ENCODE data around the gene SVOPL. TPM values are rescaled to one million over a fixed set of nuclear protein-coding genes. Genes with fewer than 3 reads are reported as not detected.

SVOPL gene
- total RNA-seq, 1 donor from 2014 or later = not detected

DNA sequence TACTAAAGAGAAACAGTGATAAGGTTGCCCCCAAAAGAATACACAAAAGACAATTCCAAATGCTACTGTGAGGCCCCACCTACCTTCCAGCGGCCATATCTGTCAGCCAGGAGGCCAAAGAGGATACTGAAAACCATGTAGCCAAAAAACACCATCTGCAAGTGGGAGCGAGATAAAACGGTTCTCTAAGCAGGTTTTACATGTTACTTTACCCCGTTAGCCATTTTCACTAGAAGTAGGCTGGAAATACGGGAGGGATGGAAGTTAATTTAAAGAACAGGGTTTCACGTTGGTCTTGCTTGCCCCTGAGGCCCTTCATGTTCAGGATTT lies 38.2 kb downstream of the SVOPL start:
- TF ChIP-seq POLR2A (IDR thresholded peaks at IDR 0.05) = no peak
- TF ChIP-seq, protein P1, sequence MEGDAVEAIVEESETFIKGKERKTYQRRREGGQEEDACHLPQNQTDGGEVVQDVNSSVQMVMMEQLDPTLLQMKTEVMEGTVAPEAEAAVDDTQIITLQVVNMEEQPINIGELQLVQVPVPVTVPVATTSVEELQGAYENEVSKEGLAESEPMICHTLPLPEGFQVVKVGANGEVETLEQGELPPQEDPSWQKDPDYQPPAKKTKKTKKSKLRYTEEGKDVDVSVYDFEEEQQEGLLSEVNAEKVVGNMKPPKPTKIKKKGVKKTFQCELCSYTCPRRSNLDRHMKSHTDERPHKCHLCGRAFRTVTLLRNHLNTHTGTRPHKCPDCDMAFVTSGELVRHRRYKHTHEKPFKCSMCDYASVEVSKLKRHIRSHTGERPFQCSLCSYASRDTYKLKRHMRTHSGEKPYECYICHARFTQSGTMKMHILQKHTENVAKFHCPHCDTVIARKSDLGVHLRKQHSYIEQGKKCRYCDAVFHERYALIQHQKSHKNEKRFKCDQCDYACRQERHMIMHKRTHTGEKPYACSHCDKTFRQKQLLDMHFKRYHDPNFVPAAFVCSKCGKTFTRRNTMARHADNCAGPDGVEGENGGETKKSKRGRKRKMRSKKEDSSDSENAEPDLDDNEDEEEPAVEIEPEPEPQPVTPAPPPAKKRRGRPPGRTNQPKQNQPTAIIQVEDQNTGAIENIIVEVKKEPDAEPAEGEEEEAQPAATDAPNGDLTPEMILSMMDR (IDR thresholded peaks at IDR 0.05) = no peak
- TF ChIP-seq POLR2AphosphoS5 (IDR thresholded peaks at IDR 0.05; ENCODE audit: insufficient read depth in 1 of 2, low read depth in 1 of 2) = no peak
- Histone ChIP-seq H3K4me1 (peaks cover 10% of the 10 kb centered on the region), H3K9me3 (no peaks in the 10 kb centered on the region), H3K36me3 (no peaks in the 10 kb centered on the region), H3K27me3 (no peaks in the 10 kb centered on the region), H3K27ac (no peak overlapping the region), H3K4me3 (no peak overlapping the region)
- intact Hi-C loops (cut with DNase I) = no loop called here
- no peak for DNase-seq (ENCODE audit: extremely low spot score in 2 of 2)

DNA sequence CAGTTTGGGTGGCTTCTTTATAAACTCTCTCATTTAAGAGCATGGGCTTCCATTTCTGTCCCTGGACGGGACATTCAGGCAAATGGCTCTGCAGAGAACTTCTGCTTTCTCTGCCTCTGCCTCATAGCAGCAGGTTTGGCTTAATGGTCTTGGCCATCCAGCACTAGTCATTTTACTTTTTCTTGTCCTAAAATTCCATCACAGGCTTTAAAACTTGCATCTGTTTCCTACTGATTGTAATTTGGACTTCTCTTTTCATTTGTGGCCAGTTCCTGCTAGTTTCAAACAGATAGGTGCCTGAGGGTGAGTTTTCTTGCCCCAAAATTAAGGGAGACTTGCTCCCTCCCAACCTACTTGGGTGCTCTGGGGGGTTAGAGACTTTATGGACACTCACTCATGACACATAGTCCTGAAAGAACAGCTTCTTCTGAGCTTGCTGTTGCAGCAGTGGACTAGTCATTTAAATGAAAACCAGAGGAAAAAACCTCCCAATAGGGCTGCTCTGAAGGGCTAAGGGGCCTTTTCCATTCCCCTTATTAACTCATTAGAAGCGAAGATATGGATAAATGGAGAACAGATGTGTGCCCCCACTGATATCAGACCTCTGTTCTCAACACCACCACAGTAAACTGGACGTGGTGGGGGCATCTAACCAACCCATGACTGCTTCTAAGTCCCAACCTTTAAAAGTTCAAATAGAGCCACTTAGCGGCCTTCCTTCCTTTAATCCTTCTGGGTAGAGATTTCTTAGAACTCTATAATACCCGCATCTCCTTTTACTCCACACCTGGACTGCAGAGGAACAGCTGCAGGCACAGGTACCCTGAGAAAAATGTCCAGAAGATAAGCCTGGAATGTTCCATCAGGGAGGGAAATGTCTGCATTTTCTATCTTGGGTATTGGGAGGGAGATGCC lies 38.8 kb downstream of the SVOPL start:
- intact Hi-C loops (cut with DNase I) = no loop called here
- Histone ChIP-seq H3K4me1 (peaks cover 10% of the 10 kb centered on the region), H3K9me3 (no peaks in the 10 kb centered on the region), H3K27ac (no peak overlapping the region), H3K36me3 (no peaks in the 10 kb centered on the region), H3K4me3 (no peak overlapping the region), H3K27me3 (no peaks in the 10 kb centered on the region)
- TF ChIP-seq, protein P1 (IDR thresholded peaks at IDR 0.05) = no peak
- TF ChIP-seq POLR2A (IDR thresholded peaks at IDR 0.05) (no peak), POLR2AphosphoS5 (IDR thresholded peaks at IDR 0.05; ENCODE audit: insufficient read depth in 1 of 2, low read depth in 1 of 2) (no peak)
- DNase-seq (ENCODE audit: extremely low spot score in 2 of 2) = no peak

DNA sequence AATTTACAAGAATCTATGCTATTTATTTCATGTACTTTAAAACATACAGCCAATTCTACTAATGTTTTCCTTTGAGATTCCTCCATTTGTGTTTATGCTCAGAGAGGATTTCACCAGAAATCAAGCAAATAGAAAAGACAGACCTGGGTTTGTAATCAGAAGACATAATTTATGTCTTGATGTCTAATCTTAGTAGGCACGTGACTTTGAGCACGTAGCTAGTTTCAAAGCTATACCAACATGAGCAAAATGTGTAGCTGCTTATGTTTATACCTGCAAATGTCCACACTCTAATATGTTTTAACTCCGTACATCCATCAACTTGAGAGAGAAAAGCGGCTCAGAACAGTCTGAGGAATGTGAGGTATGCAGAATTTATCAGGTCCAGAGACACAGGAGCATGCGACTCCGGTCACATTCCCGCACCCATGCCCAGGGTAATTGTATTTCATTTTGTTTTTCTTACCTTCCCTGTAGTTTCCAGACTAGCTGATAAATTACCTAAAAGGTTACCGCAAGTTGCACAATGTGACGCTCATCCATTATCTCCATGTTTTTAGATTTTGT lies 40.0 kb downstream of the SVOPL start:
- no peak overlapping the region for H3K27ac ChIP-seq
- no peaks in the 10 kb centered on the region for H3K9me3 ChIP-seq
- no peaks in the 10 kb centered on the region for H3K27me3 ChIP-seq
- no peak overlapping the region for H3K4me3 ChIP-seq
- intact Hi-C loops (cut with DNase I) = no loop called here
- no peak for DNase-seq (ENCODE audit: extremely low spot score in 2 of 2)
- H3K4me1 ChIP-seq = peaks cover 10% of the 10 kb centered on the region
- H3K36me3 ChIP-seq = no peaks in the 10 kb centered on the region
- no peak for TF ChIP-seq POLR2AphosphoS5 (IDR thresholded peaks at IDR 0.05; ENCODE audit: insufficient read depth in 1 of 2, low read depth in 1 of 2)
- TF ChIP-seq, protein P1 (IDR thresholded peaks at IDR 0.05) = no peak
- TF ChIP-seq POLR2A (IDR thresholded peaks at IDR 0.05) = no peak

DNA sequence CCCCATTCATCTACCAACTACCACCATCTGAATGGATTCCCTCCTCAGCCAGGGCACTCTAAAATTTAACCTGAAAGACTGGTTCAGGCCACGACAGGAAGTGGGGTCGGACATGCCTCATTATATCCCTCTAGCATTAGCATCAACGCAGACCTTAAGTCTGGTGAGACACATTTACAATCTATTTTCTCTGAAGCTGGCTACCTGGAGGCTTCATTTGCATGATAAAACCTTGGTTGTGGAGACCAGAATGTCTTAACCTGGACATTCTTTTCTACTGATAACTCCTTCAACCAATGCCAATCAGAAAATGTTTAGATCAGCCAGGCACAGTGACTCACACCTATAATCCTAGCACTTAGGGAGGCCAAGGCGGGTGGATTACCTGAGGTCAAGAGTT lies 42.3 kb downstream of the SVOPL start:
- Histone ChIP-seq H3K36me3 (no peaks in the 10 kb centered on the region), H3K27ac (no peak overlapping the region), H3K4me1 (peaks cover 3% of the 10 kb centered on the region), H3K9me3 (no peaks in the 10 kb centered on the region), H3K4me3 (no peak overlapping the region), H3K27me3 (no peaks in the 10 kb centered on the region)
- intact Hi-C loops (cut with DNase I) = no loop called here
- TF ChIP-seq POLR2A (IDR thresholded peaks at IDR 0.05) (no peak), POLR2AphosphoS5 (IDR thresholded peaks at IDR 0.05; ENCODE audit: insufficient read depth in 1 of 2, low read depth in 1 of 2) (no peak)
- DNase-seq (ENCODE audit: extremely low spot score in 2 of 2) = no peak

DNA sequence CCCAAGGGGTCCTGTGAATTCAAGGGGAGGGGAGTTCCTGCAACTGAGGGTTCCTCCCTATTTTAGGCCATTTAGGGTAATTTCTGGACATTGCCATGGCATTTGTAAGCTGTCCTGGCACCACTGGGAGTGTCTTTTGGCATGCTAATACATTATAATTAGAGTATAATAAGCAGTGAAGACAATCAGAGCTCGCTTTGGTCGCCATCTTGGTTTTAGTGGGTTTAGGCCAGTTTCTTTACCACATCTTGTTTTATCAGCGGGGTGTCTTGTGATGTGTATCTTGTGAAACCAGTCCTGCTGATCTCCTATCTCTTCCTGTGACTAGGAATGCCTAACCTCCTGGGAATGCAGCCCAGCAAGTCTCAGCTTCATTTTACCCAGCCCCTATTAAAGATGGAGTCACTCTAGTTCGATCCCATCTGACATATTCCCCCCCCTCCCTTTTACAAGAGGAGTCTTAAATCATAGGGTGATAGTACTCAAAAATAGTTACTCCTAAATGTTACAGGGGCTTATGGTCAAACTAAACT lies 43.2 kb downstream of the SVOPL start:
- intact Hi-C loops (cut with DNase I) = no loop called here
- DNase-seq (ENCODE audit: extremely low spot score in 2 of 2) = no peak
- no peak for TF ChIP-seq POLR2AphosphoS5 (IDR thresholded peaks at IDR 0.05; ENCODE audit: insufficient read depth in 1 of 2, low read depth in 1 of 2)
- TF ChIP-seq POLR2A (IDR thresholded peaks at IDR 0.05) = no peak
- TF ChIP-seq, protein P1 (IDR thresholded peaks at IDR 0.05) = no peak

More for the DNA sequence above, 43.2 kb downstream of the SVOPL start:
- Histone ChIP-seq H3K36me3 (no peaks in the 10 kb centered on the region), H3K4me3 (no peak overlapping the region), H3K27me3 (no peaks in the 10 kb centered on the region), H3K9me3 (no peaks in the 10 kb centered on the region), H3K27ac (no peak overlapping the region), H3K4me1 (no peaks in the 10 kb centered on the region)
